OCI-LY1 (cell line): ENCODE results near the gene NUMA1.

Experiments used
- CTCF ChIP-seq: fragments of 200-600 bp; sonication (generic), shearing (Covaris generic); IDR thresholded peaks from 2 replicates; pipeline ENCODE4 v1.5.1; 2017; ENCODE audit warnings: mild to moderate bottlenecking, antibody characterized with exemption, low read length, moderate library complexity, mixed read lengths
- EZH2 ChIP-seq: fragments of 200-600 bp; sonication (generic), shearing (Covaris generic); IDR thresholded peaks from 2 replicates; pipeline ENCODE4 v1.8.0; 2017; ENCODE audit warnings: borderline replicate concordance, mixed run types, mild to moderate bottlenecking, antibody characterized with exemption, low read length, moderate library complexity, mixed read lengths

- TF ChIP-seq CTCF (no peak), EZH2 (no peak)
These were observed 82.7 kb downstream of the NUMA1 start for GRCh38 chr11:71997594-71997993.
